Thyroid gland (tissue), 4 donors: ENCODE results near the gene MC5R.

Experiments used
- CTCF ChIP-seq, 6 experiments: fragments of 200-600 bp in 3 of 6; fragments of 450-650 bp in 3 of 6; sonication (generic) in 3 of 6; IDR thresholded peaks; one replicate each; pipeline ENCODE4 v1.5.1; 2016 to 2019; ENCODE audit warnings: antibody characterized with exemption in 6 of 6, mild to moderate bottlenecking in 2 of 6, inconsistent platforms in 1 of 6, moderate library complexity in 1 of 6
- POLR2A ChIP-seq, 2 donors: fragments of 450-650 bp; IDR thresholded peaks; one replicate each; pipeline ENCODE4 v1.6.1; 2017; ENCODE audit warnings: antibody characterized with exemption in 2 of 2, mild to moderate bottlenecking in 2 of 2, moderate library complexity in 1 of 2

- TF ChIP-seq CTCF (IDR thresholded peaks at IDR 0.05) (no peak), POLR2A (IDR thresholded peaks at IDR 0.05) (no peak)
These were observed 14.9 kb upstream of the MC5R start for GRCh38 chr18:13809043-13809430.
